Measurements from ENCODE around the gene PROSER1.

- no peak for TF ChIP-seq ZNF274 (IDR thresholded peaks at IDR 0.05; ENCODE audit: low read depth, low read length)
- TF ChIP-seq SUZ12 (IDR thresholded peaks at IDR 0.05; ENCODE audit: extremely low read depth, insufficient read depth, insufficient read length), result no peak
- no peak for TF ChIP-seq YY1 (IDR thresholded peaks at IDR 0.05; ENCODE audit: insufficient read depth, insufficient read length)
Measured at GRCh38 chr13:39072842-39073241, 35.0 kb upstream of the PROSER1 start.
